LoVo (cell line): ENCODE data around the gene TTR.

Experiments
- DNase-seq: peaks from one replicate; pipeline ENCODE4 v3.0.0-alpha.2; 2016; ENCODE audit warnings: low spot score

Gene TTR

GRCh38 chr18:31591628-31592027 lies at the start of gene TTR:
TSS of gene TTR (plus strand) at chr18:31591877. CDS start at chr18:31591903, 26 bp downstream.
- no peak for DNase-seq

- DNase-seq: no peak
Observed at GRCh38 chr18:31546476-31546875, 45.2 kb upstream of the TTR start.

- DNase-seq: no peak
Observed at GRCh38 chr18:31548853-31549252, 42.8 kb upstream of the TTR start.

GRCh38 chr18:31549416-31549815 lies 42.3 kb upstream of the TTR start:
- no peak for DNase-seq

GRCh38 chr18:31551883-31552282 lies 39.8 kb upstream of the TTR start:
- DNase-seq: no peak

- no peak for DNase-seq
Observed at GRCh38 chr18:31553800-31554199, 37.9 kb upstream of the TTR start.

- no peak for DNase-seq
Observed at GRCh38 chr18:31554776-31555175, 36.9 kb upstream of the TTR start.

- peak; percentile 72 for DNase-seq
Observed at GRCh38 chr18:31555971-31556747, 35.5 kb upstream of the TTR start.

- no peak for DNase-seq
Observed at GRCh38 chr18:31557446-31557845, 34.2 kb upstream of the TTR start.

- DNase-seq: no peak
Observed at GRCh38 chr18:31558567-31558966, 33.1 kb upstream of the TTR start.

GRCh38 chr18:31562726-31563125 lies 29.0 kb upstream of the TTR start:
- DNase-seq: no peak

GRCh38 chr18:31563778-31564177 lies 27.9 kb upstream of the TTR start:
- no peak for DNase-seq

GRCh38 chr18:31565345-31565744 lies 26.3 kb upstream of the TTR start:
- no peak for DNase-seq

- DNase-seq: no peak
Observed at GRCh38 chr18:31565782-31566512, 25.7 kb upstream of the TTR start.

GRCh38 chr18:31566576-31567306 lies 24.9 kb upstream of the TTR start:
- DNase-seq: no peak

GRCh38 chr18:31572368-31572767 lies 19.3 kb upstream of the TTR start:
- no peak for DNase-seq

- no peak for DNase-seq
Observed at GRCh38 chr18:31573051-31573450, 18.6 kb upstream of the TTR start.

GRCh38 chr18:31574359-31574758 lies 17.3 kb upstream of the TTR start:
- no peak for DNase-seq

GRCh38 chr18:31575515-31576257 lies 16.0 kb upstream of the TTR start:
- no peak for DNase-seq

- no peak for DNase-seq
Observed at GRCh38 chr18:31576670-31577069, 15.0 kb upstream of the TTR start.

- no peak for DNase-seq
Observed at GRCh38 chr18:31577195-31577594, 14.5 kb upstream of the TTR start.

- DNase-seq: no peak
Observed at GRCh38 chr18:31578126-31578525, 13.6 kb upstream of the TTR start.
